Karpas-422 (cell line): ENCODE results near the gene ITLN1. TPM values are rescaled to one million over a fixed set of nuclear protein-coding genes. Genes with fewer than 3 reads are reported as not detected.
"Not testable (repeated sequence)": the region's sequence is repeated elsewhere in the genome, so short reads cannot be mapped to it uniquely, and the experiment has no call there.

Experiments
- DNase-seq: peaks from one replicate; pipeline ENCODE4 v3.0.0-alpha.2; 2015
- H2AFZ ChIP-seq: fragments of 200-600 bp; sonication (generic); 2 replicates; pipeline ENCODE4 v1.6.1; 2014; ENCODE audit warnings: antibody characterized with exemption, low read length, mixed read lengths
- H3K27ac ChIP-seq: fragments of 200-600 bp; sonication (generic); 2 replicates; pipeline ENCODE4 v1.5.1; 2014; ENCODE audit warnings: mild to moderate bottlenecking, low read length, moderate library complexity
- H3K27me3 ChIP-seq: fragments of 200-600 bp; sonication (generic); 2 replicates; pipeline ENCODE4 v1.6.1; 2014; ENCODE audit warnings: low read length, mixed read lengths
- H3K36me3 ChIP-seq: fragments of 200-600 bp; sonication (generic); 2 replicates; pipeline ENCODE4 v1.6.1; 2014; ENCODE audit warnings: low read length, mixed read lengths; ENCODE audit not compliant: insufficient read depth
- H3K4me1 ChIP-seq: fragments of 200-600 bp; sonication (generic); 2 replicates; pipeline ENCODE4 v1.6.1; 2014; ENCODE audit warnings: mild to moderate bottlenecking, low read length, mixed read lengths
- H3K4me2 ChIP-seq: fragments of 200-600 bp; sonication (generic); 2 replicates; pipeline ENCODE4 v1.6.1; 2014; ENCODE audit warnings: low read length, low read depth, mild to moderate bottlenecking; ENCODE audit not compliant: poor library complexity, severe bottlenecking
- H3K4me3 ChIP-seq: fragments of 200-600 bp; sonication (generic); 2 replicates; pipeline ENCODE4 v1.5.1; 2014; ENCODE audit warnings: mild to moderate bottlenecking, antibody characterized with exemption, low read length, mixed read lengths
- H3K79me2 ChIP-seq: fragments of 200-600 bp; sonication (generic); 2 replicates; pipeline ENCODE4 v1.6.1; 2014; ENCODE audit warnings: mild to moderate bottlenecking, low read length, mixed read lengths
- H3K9ac ChIP-seq: fragments of 200-600 bp; sonication (generic); 2 replicates; pipeline ENCODE4 v1.6.0; 2014; ENCODE audit warnings: low read length
- H3K9me2 ChIP-seq: fragments of 200-600 bp; sonication (generic), shearing (Covaris generic); replicated peaks from 2 replicates; pipeline ENCODE4 v1.6.0; 2014; ENCODE audit warnings: mild to moderate bottlenecking, low read length, moderate library complexity; ENCODE audit not compliant: insufficient read depth
- H3K9me3 ChIP-seq: fragments of 300-700, 200-600 bp; sonication (generic); 2 replicates; pipeline ENCODE4 v1.6.1; 2014; ENCODE audit warnings: low read length, mixed read lengths
- H4K20me1 ChIP-seq: fragments of 200-600 bp; sonication (generic); 2 replicates; pipeline ENCODE4 v1.6.1; 2014; ENCODE audit warnings: mild to moderate bottlenecking, antibody characterized with exemption, low read length, low read depth; ENCODE audit not compliant: insufficient read depth
- total RNA-seq: library from RNA; depleted of rRNA; stranded (reverse); fragments of >200 nt; shearing (Covaris generic); gene quantifications from 2 replicates; pipeline ENCODE4 v1.2.3, GENCODE V29; 2014; ENCODE audit warnings: low replicate concordance

Gene ITLN1
- total RNA-seq, 1 experiment from 2014 or later: not detected

DNA sequence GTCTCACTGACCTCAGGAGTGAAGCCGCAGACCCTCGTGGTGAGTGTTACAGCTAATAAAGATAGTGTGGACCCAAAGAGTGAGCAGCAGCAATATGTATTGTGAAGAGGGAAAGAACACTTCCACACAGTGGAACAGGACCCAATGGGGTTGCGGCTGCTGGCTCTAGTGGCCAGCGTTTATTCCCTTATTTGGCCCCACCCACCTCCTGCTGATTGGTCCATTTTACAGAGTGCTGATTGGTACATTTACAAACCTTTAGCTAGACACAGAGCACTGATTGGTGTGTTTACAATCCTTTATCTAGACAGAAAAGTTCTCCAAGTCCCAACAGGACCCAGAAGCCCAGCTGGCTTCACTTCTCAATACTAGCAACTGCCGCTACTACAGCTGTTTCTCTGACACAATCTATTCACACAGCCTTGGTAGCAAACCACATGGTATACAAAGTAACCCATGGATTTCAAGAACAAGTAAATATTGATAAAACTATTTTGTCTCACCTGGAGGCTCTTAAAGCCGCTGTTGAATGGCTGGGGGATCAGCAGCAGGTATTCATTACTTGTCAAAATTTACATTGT, 25.3 kb upstream of the ITLN1 start:
- Histone ChIP-seq H3K27me3 (no peaks in the 10 kb centered on the region), H2AFZ (no peak overlapping the region), H3K9me2 (no peaks in the 10 kb centered on the region), H3K27ac (no peak overlapping the region), H3K4me2 (no peak overlapping the region), H3K4me1 (no peaks in the 10 kb centered on the region), H3K9ac (no peak overlapping the region), H3K36me3 (no peaks in the 10 kb centered on the region), H3K9me3 (no peaks in the 10 kb centered on the region), H3K79me2 (no peaks in the 10 kb centered on the region), H3K4me3 (no peak overlapping the region), H4K20me1 (no peaks in the 10 kb centered on the region)
- DNase-seq: no peak

DNA sequence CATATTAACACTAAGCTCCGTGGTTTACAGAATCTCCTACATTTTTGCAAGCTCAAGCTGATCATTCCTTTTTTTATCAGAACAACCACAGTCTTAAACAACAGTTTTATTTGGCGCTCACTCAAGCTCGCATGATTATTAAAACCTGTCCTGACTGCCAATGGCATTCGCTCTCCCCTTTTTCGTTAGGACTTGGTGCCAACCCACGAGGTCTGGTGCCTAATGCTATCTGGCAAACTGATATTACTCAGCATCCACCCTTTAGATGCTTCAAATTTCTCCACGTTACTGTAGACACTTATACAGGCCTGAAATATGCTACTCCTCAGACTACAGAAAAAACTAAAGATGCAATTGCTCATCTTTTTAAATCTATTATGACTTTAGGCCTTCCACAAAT, 23.0 kb upstream of the ITLN1 start:
- Histone ChIP-seq H3K79me2 (no peaks in the 10 kb centered on the region), H3K36me3 (no peaks in the 10 kb centered on the region), H3K9ac (no peak overlapping the region), H4K20me1 (no peaks in the 10 kb centered on the region), H3K27ac (no peak overlapping the region), H3K4me3 (no peak overlapping the region), H2AFZ (no peak overlapping the region), H3K4me1 (no peaks in the 10 kb centered on the region), H3K27me3 (no peaks in the 10 kb centered on the region), H3K9me3 (no peaks in the 10 kb centered on the region), H3K4me2 (no peak overlapping the region), H3K9me2 (no peaks in the 10 kb centered on the region)
- no peak for DNase-seq

DNA sequence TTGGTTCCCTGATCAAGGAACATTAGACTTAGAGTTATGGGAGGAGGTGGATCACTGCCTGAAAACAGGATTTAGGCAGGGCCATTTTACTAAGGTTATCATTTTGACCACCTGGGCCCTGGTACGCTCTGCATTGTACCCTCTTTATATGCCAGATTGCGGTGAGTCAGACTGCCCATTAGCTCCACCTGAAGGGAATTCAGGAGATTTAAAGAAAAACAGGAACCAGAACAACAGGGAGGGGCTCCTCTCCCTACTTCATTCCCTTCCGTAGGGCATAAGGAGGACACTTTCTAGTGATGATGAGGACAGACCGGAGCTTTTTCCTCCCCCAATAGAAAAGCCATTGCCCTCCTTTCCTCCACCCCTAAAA, 20.6 kb upstream of the ITLN1 start:
- Histone ChIP-seq H3K27me3 (no peaks in the 10 kb centered on the region), H2AFZ (no peak overlapping the region), H3K9me2 (no peaks in the 10 kb centered on the region), H3K79me2 (no peaks in the 10 kb centered on the region), H4K20me1 (no peaks in the 10 kb centered on the region), H3K9ac (no peak overlapping the region), H3K4me3 (no peak overlapping the region), H3K9me3 (no peaks in the 10 kb centered on the region), H3K4me1 (no peaks in the 10 kb centered on the region), H3K27ac (no peak overlapping the region), H3K4me2 (no peak overlapping the region), H3K36me3 (no peaks in the 10 kb centered on the region)
- DNase-seq: no peak

GRCh38 chr1:160904783-160905616, 20.0 kb upstream of the ITLN1 start:
- H3K4me2 ChIP-seq: no peak overlapping the region
- no peak overlapping the region for H3K4me3 ChIP-seq
- DNase-seq: no peak
- H3K36me3 ChIP-seq: no peaks in the 10 kb centered on the region
- H3K4me1 ChIP-seq: no peaks in the 10 kb centered on the region
- no peak overlapping the region for H2AFZ ChIP-seq
- H3K9ac ChIP-seq: no peak overlapping the region
- H3K27ac ChIP-seq: no peak overlapping the region
- H3K9me2 ChIP-seq: no peaks in the 10 kb centered on the region
- H3K27me3 ChIP-seq: no peaks in the 10 kb centered on the region
- H4K20me1 ChIP-seq: no peaks in the 10 kb centered on the region
- no peaks in the 10 kb centered on the region for H3K9me3 ChIP-seq
- no peaks in the 10 kb centered on the region for H3K79me2 ChIP-seq

GRCh38 chr1:160902251-160902650, 17.3 kb upstream of the ITLN1 start:
- not testable (repeated sequence) for H3K27ac ChIP-seq, DNase-seq, H2AFZ ChIP-seq, H3K4me3 ChIP-seq, H3K36me3 ChIP-seq, H3K4me1 ChIP-seq, H3K9me2 ChIP-seq, H4K20me1 ChIP-seq, H3K27me3 ChIP-seq, H3K9ac ChIP-seq, H3K4me2 ChIP-seq, H3K79me2 ChIP-seq, H3K9me3 ChIP-seq

GRCh38 chr1:160901768-160902167, 16.8 kb upstream of the ITLN1 start:
- H3K27me3 ChIP-seq: no peaks in the 10 kb centered on the region

DNA sequence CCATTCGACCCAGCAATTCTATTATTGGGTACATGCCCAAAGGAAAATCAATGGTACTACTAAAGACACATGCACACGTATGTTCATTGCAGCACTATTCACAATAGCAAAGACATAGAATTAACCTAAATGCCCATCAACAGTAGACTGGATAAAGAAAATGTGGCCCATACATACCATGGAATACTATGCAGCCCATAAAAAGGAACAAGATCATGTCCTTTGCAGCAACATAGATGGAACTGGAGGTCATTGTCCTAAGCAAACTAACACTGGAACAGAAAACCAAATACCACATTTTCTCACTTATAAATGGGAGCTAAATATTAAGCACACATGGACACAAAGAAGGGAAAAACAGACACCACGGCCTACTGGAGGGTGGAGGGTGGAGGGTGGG, 15.7 kb upstream of the ITLN1 start:
- H3K4me3 ChIP-seq, H3K4me2 ChIP-seq, H3K9ac ChIP-seq, H3K79me2 ChIP-seq, H2AFZ ChIP-seq, H3K27me3 ChIP-seq, DNase-seq, H3K9me3 ChIP-seq, H3K4me1 ChIP-seq, H3K36me3 ChIP-seq, H3K9me2 ChIP-seq, H4K20me1 ChIP-seq, H3K27ac ChIP-seq: not testable (repeated sequence)

More at GRCh38 chr1:160901768-160902167, 16.8 kb upstream of the ITLN1 start:
- H3K4me1 ChIP-seq: no peaks in the 10 kb centered on the region
- H4K20me1 ChIP-seq: no peaks in the 10 kb centered on the region
- H3K9me2 ChIP-seq: no peaks in the 10 kb centered on the region
- H3K36me3 ChIP-seq: no peaks in the 10 kb centered on the region
- H3K4me3 ChIP-seq: no peak overlapping the region
- no peaks in the 10 kb centered on the region for H3K79me2 ChIP-seq
- H3K4me2 ChIP-seq: no peak overlapping the region
- H3K9me3 ChIP-seq: no peaks in the 10 kb centered on the region
- H2AFZ ChIP-seq: no peak overlapping the region
- H3K27ac ChIP-seq: no peak overlapping the region
- DNase-seq: no peak
- H3K9ac ChIP-seq: no peak overlapping the region

GRCh38 chr1:160894368-160895135, 9.6 kb upstream of the ITLN1 start:
- not testable (repeated sequence) for H3K9me3 ChIP-seq, H3K27ac ChIP-seq, H3K4me1 ChIP-seq, DNase-seq, H3K9ac ChIP-seq, H3K4me2 ChIP-seq, H3K79me2 ChIP-seq, H3K4me3 ChIP-seq, H3K36me3 ChIP-seq, H3K9me2 ChIP-seq, H3K27me3 ChIP-seq, H2AFZ ChIP-seq, H4K20me1 ChIP-seq
